Stimulated activated CD4-positive, alpha-beta T cell treated with anti-CD3 and anti-CD28 coated beads, Interleukin-4, amount 100 ng/mL, for 1 hour (primary cell): ENCODE data around the gene ZDHHC3.

Experiments used
- DNase-seq: peaks from one replicate; pipeline ENCODE4 v3.0.0-alpha.2; 2020

The ZDHHC3 gene

GRCh38 chr3:44976002-44976815 is at the start of gene ZDHHC3, which contains the start of gene EXOSC7:
TSS of gene ZDHHC3 (minus strand) at chr3:44976174. CDS start at chr3:44959436, 16,738 bp downstream.
TSS of gene EXOSC7 (plus strand) at chr3:44976244. CDS start at chr3:44976278, 34 bp downstream.
- peak; percentile 86 for DNase-seq

- no peak for DNase-seq
These were observed 48.7 kb upstream of the ZDHHC3 start for GRCh38 chr3:45024542-45025255.

- no peak for DNase-seq
These were observed 47.7 kb upstream of the ZDHHC3 start for GRCh38 chr3:45023675-45024074.

- no peak for DNase-seq
These were observed 45.7 kb upstream of the ZDHHC3 start for GRCh38 chr3:45021524-45022297.

- DNase-seq, result no peak
These were observed 44.6 kb upstream of the ZDHHC3 start for GRCh38 chr3:45020534-45020933.

GRCh38 chr3:45017821-45018220 is 41.8 kb upstream of the ZDHHC3 start:
- no peak for DNase-seq

GRCh38 chr3:45016916-45017315 is 40.9 kb upstream of the ZDHHC3 start:
- DNase-seq, result no peak

GRCh38 chr3:45012577-45012976 is 36.6 kb upstream of the ZDHHC3 start:
- no peak for DNase-seq

- DNase-seq, result no peak
These were observed 36.0 kb upstream of the ZDHHC3 start for GRCh38 chr3:45011756-45012508.

- DNase-seq, result no peak
These were observed 34.9 kb upstream of the ZDHHC3 start for GRCh38 chr3:45010811-45011333.

- DNase-seq, result no peak
These were observed 33.9 kb upstream of the ZDHHC3 start for GRCh38 chr3:45009868-45010267.

- no peak for DNase-seq
These were observed 32.1 kb upstream of the ZDHHC3 start for GRCh38 chr3:45008117-45008516.

- DNase-seq, result no peak
These were observed 31.1 kb upstream of the ZDHHC3 start for GRCh38 chr3:45007091-45007490.

- DNase-seq, result no peak
These were observed 27.9 kb upstream of the ZDHHC3 start for GRCh38 chr3:45003859-45004258.

GRCh38 chr3:45003406-45003805 is 27.4 kb upstream of the ZDHHC3 start:
- no peak for DNase-seq

GRCh38 chr3:45002720-45003119 is 26.7 kb upstream of the ZDHHC3 start:
- DNase-seq, result no peak

GRCh38 chr3:45002139-45002660 is 26.2 kb upstream of the ZDHHC3 start:
- no peak for DNase-seq

- no peak for DNase-seq
These were observed 25.8 kb upstream of the ZDHHC3 start for GRCh38 chr3:45001738-45002137.

- no peak for DNase-seq
These were observed 24.8 kb upstream of the ZDHHC3 start for GRCh38 chr3:45000823-45001222.

- DNase-seq, result no peak
These were observed 23.8 kb upstream of the ZDHHC3 start for GRCh38 chr3:44999782-45000181.

- DNase-seq, result no peak
These were observed 20.6 kb upstream of the ZDHHC3 start for GRCh38 chr3:44996556-44996969.

GRCh38 chr3:44995142-44995770 is 19.3 kb upstream of the ZDHHC3 start:
- no peak for DNase-seq
